ENCODE results near the gene PPARA.

Gene PPARA

DNA sequence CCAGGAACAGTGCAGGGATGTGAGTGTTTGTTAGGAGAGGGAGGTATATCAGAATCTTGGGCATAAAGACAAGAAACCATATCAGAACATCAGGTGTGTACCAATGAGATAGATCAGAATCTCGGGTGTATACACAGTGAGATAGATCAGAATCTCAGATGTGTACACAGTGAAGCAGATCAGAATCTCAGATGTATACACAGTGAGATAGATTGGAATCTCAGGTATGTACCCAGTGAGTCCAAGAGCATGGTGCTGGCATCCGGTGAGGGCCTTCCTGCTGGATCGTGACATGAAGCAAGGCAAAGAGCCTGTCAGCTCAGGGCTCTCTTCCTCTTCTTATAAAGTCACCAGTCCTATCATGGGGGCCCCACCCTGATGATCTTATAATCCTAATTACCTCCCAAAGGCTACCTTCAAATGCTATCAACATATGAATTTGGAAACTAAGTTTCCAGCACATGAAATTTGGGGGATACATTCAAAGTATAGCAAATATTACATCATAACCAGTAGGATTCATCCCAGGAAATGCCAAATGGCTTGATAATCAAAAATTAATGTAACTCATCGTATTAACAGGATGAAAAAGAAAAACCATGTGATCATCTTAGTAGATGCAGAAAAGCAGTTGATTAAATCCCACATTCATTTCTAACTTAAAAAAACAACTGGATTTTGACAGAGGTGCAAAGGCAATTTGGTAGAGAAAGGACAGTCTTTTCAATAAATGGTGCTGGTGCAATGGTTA, 28.6 kb downstream of the PPARA start:
- TF ChIP-seq, protein P1, sequence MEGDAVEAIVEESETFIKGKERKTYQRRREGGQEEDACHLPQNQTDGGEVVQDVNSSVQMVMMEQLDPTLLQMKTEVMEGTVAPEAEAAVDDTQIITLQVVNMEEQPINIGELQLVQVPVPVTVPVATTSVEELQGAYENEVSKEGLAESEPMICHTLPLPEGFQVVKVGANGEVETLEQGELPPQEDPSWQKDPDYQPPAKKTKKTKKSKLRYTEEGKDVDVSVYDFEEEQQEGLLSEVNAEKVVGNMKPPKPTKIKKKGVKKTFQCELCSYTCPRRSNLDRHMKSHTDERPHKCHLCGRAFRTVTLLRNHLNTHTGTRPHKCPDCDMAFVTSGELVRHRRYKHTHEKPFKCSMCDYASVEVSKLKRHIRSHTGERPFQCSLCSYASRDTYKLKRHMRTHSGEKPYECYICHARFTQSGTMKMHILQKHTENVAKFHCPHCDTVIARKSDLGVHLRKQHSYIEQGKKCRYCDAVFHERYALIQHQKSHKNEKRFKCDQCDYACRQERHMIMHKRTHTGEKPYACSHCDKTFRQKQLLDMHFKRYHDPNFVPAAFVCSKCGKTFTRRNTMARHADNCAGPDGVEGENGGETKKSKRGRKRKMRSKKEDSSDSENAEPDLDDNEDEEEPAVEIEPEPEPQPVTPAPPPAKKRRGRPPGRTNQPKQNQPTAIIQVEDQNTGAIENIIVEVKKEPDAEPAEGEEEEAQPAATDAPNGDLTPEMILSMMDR (IDR thresholded peaks at IDR 0.05; ENCODE audit: low read depth, low read length), result no peak
- in situ Hi-C loops (cut with HindIII; ENCODE audit: low sequenced_read_pairs), result no loop called here

DNA sequence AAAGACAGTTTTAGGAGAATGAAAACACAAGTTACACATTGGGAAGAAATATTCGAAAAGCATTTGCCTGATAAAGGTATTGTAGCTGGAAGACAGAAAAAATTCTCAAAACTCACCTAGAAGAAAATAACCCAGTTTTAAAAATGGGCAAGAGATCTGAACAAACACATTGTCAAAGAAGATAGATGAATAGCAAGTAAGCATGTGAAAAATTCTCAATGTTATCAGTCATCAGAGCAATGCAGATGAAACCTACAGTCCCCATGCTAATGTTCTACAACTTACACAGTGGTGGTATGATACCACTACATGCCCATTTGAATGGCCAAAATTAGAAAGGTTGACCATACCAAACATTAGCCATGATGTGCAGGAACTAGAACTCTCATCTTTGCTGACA, 29.4 kb downstream of the PPARA start:
- in situ Hi-C loops (cut with HindIII; ENCODE audit: low sequenced_read_pairs), result no loop called here
- DNase-seq (ENCODE audit: low read depth, low spot score), result no peak
- TF ChIP-seq, protein P1 (IDR thresholded peaks at IDR 0.05; ENCODE audit: low read depth, low read length), result no peak
- no peak overlapping the region for H3K4me3 ChIP-seq (ENCODE audit: low read depth, low read length)

More for the DNA sequence above, 28.6 kb downstream of the PPARA start:
- no peak for DNase-seq (ENCODE audit: low read depth, low spot score)
- H3K4me3 ChIP-seq (ENCODE audit: low read depth, low read length), result no peak overlapping the region

- DNase-seq (ENCODE audit: low read depth, low spot score), result no peak
- in situ Hi-C loops (cut with HindIII; ENCODE audit: low sequenced_read_pairs), result no loop called here
- TF ChIP-seq, protein P1 (IDR thresholded peaks at IDR 0.05; ENCODE audit: low read depth, low read length), result no peak
- no peak overlapping the region for H3K4me3 ChIP-seq (ENCODE audit: low read depth, low read length)
These were observed 30.2 kb downstream of the PPARA start for GRCh38 chr22:46180370-46181137.

- TF ChIP-seq, protein P1 (IDR thresholded peaks at IDR 0.05; ENCODE audit: low read depth, low read length), result no peak
- H3K4me3 ChIP-seq (ENCODE audit: low read depth, low read length), result no peak overlapping the region
- no peak for DNase-seq (ENCODE audit: low read depth, low spot score)
- in situ Hi-C loops (cut with HindIII; ENCODE audit: low sequenced_read_pairs), result no loop called here
These were observed 33.4 kb downstream of the PPARA start for GRCh38 chr22:46183733-46184132.

GRCh38 chr22:46185283-46185682, 35.0 kb downstream of the PPARA start:
- TF ChIP-seq, protein P1 (IDR thresholded peaks at IDR 0.05; ENCODE audit: low read depth, low read length), result no peak
- no peak overlapping the region for H3K4me3 ChIP-seq (ENCODE audit: low read depth, low read length)
- DNase-seq (ENCODE audit: low read depth, low spot score), result no peak
- in situ Hi-C loops (cut with HindIII; ENCODE audit: low sequenced_read_pairs), result no loop called here

- TF ChIP-seq, protein P1 (IDR thresholded peaks at IDR 0.05; ENCODE audit: low read depth, low read length), result no peak
- DNase-seq (ENCODE audit: low read depth, low spot score), result no peak
- H3K4me3 ChIP-seq (ENCODE audit: low read depth, low read length), result no peak overlapping the region
- in situ Hi-C loops (cut with HindIII; ENCODE audit: low sequenced_read_pairs), result no loop called here
These were observed 37.5 kb downstream of the PPARA start for GRCh38 chr22:46187862-46188261.

Measured in astrocyte of the spinal cord (primary cell).